ENCODE results near the gene CDH13.

Gene CDH13

GRCh38 chr16:83714286-83714685 lies 1087.5 kb downstream of the CDH13 start:
- DNase-seq (ENCODE audit: low read depth in 2 of 2): no peak

GRCh38 chr16:83715217-83715920 lies 1088.6 kb downstream of the CDH13 start:
- DNase-seq (ENCODE audit: low read depth in 2 of 2): no peak

GRCh38 chr16:83717308-83717707 lies 1090.5 kb downstream of the CDH13 start:
- DNase-seq (ENCODE audit: low read depth in 2 of 2): no peak

- no peak for DNase-seq (ENCODE audit: low read depth in 2 of 2)
These were observed 1091.0 kb downstream of the CDH13 start for GRCh38 chr16:83717814-83718213.

- no peak for DNase-seq (ENCODE audit: low read depth in 2 of 2)
These were observed 1093.4 kb downstream of the CDH13 start for GRCh38 chr16:83720213-83720612.

- DNase-seq (ENCODE audit: low read depth in 2 of 2): no peak
These were observed 1094.2 kb downstream of the CDH13 start for GRCh38 chr16:83720981-83721380.

GRCh38 chr16:83721676-83722075 lies 1094.9 kb downstream of the CDH13 start:
- DNase-seq (ENCODE audit: low read depth in 2 of 2): no peak

GRCh38 chr16:83722456-83723183 lies 1095.9 kb downstream of the CDH13 start:
- no peak for DNase-seq (ENCODE audit: low read depth in 2 of 2)

- no peak for DNase-seq (ENCODE audit: low read depth in 2 of 2)
These were observed 1096.5 kb downstream of the CDH13 start for GRCh38 chr16:83723244-83723643.

GRCh38 chr16:83723901-83724300 lies 1097.1 kb downstream of the CDH13 start:
- DNase-seq (ENCODE audit: low read depth in 2 of 2): no peak

- no peak for DNase-seq (ENCODE audit: low read depth in 2 of 2)
These were observed 1097.8 kb downstream of the CDH13 start for GRCh38 chr16:83724585-83724984.

GRCh38 chr16:83725313-83725712 lies 1098.5 kb downstream of the CDH13 start:
- DNase-seq (ENCODE audit: low read depth in 2 of 2): no peak

GRCh38 chr16:83727018-83727417 lies 1100.2 kb downstream of the CDH13 start:
- DNase-seq (ENCODE audit: low read depth in 2 of 2): no peak

- no peak for DNase-seq (ENCODE audit: low read depth in 2 of 2)
These were observed 1101.1 kb downstream of the CDH13 start for GRCh38 chr16:83727751-83728352.

GRCh38 chr16:83728492-83728891 lies 1101.7 kb downstream of the CDH13 start:
- DNase-seq (ENCODE audit: low read depth in 2 of 2): no peak

GRCh38 chr16:83730812-83731211 lies 1104.0 kb downstream of the CDH13 start:
- DNase-seq (ENCODE audit: low read depth in 2 of 2): no peak

GRCh38 chr16:83732536-83732935 lies 1105.8 kb downstream of the CDH13 start:
- DNase-seq (ENCODE audit: low read depth in 2 of 2): no peak

GRCh38 chr16:83733301-83733700 lies 1106.5 kb downstream of the CDH13 start:
- no peak for DNase-seq (ENCODE audit: low read depth in 2 of 2)

GRCh38 chr16:83734136-83734535 lies 1107.4 kb downstream of the CDH13 start:
- DNase-seq (ENCODE audit: low read depth in 2 of 2): no peak

GRCh38 chr16:83737729-83738354 lies 1111.1 kb downstream of the CDH13 start:
- no peak for DNase-seq (ENCODE audit: low read depth in 2 of 2)

GRCh38 chr16:83738923-83739503 lies 1112.2 kb downstream of the CDH13 start:
- no peak for DNase-seq (ENCODE audit: low read depth in 2 of 2)

Data from stimulated activated CD4-positive, alpha-beta T cell treated with anti-CD3 and anti-CD28 coated beads, Interleukin-4, amount 100 ng/mL, for 48 hours (primary cell).